ENCODE measurements around the gene CSTPP1. TPM values are rescaled to one million over a fixed set of nuclear protein-coding genes. Genes with fewer than 3 reads are reported as not detected.

CSTPP1 gene
- total RNA-seq, 1 donor from 2014 or later, result 29.6 TPM

- Mint-ChIP-seq H3K4me1 (ENCODE audit: low read depth, unreplicated experiment) (no peaks in the 10 kb centered on the region), H3K27me3 (ENCODE audit: low read depth, unreplicated experiment) (no peaks in the 10 kb centered on the region), H3K36me3 (ENCODE audit: low read depth, unreplicated experiment) (peaks cover 5% of the 10 kb centered on the region), H3K9me3 (ENCODE audit: unreplicated experiment) (no peaks in the 10 kb centered on the region), H3K27ac (ENCODE audit: unreplicated experiment) (no peak overlapping the region), H3K4me3 (ENCODE audit: unreplicated experiment) (no peak overlapping the region)
- Histone ChIP-seq H3K4me1 (ENCODE audit: insufficient read depth, low read length) (no peaks in the 10 kb centered on the region), H3K27me3 (ENCODE audit: insufficient read depth, low read length) (no peaks in the 10 kb centered on the region), H3K36me3 (ENCODE audit: insufficient read depth, low read length) (no peaks in the 10 kb centered on the region), H3K27ac (ENCODE audit: low read depth, low read length) (no peak overlapping the region), H4K20me1 (ENCODE audit: insufficient read depth, low read length) (peaks cover 5% of the 10 kb centered on the region), H3K4me2 (ENCODE audit: low read length) (no peak overlapping the region), H2AFZ (ENCODE audit: low read depth, low read length) (no peak overlapping the region), H3K9ac (ENCODE audit: low read length) (no peak overlapping the region), H3K4me3 (ENCODE audit: insufficient read depth, low read depth, low read length) (no peak overlapping the region), H3K79me2 (ENCODE audit: insufficient read depth, low read length) (no peaks in the 10 kb centered on the region), H3K9me3 (ENCODE audit: insufficient read depth, low read depth, low read length) (no peaks in the 10 kb centered on the region)
- DNase-seq (ENCODE audit: low read depth) (no peak), FAIRE-seq (no peak)
- TF ChIP-seq CTCF (IDR thresholded peaks at IDR 0.05; ENCODE audit: insufficient read depth, low read depth, low read length) (no peak), EZH2 (IDR thresholded peaks at IDR 0.05; ENCODE audit: insufficient read depth, low read length) (no peak)
Measured at GRCh38 chr11:47034091-47034490, 97.5 kb downstream of the CSTPP1 start.

GRCh38 chr11:47035108-47035507 lies 98.5 kb downstream of the CSTPP1 start:
- DNase-seq (ENCODE audit: low read depth), result peak; percentile 69
- Mint-ChIP-seq H3K36me3 (ENCODE audit: low read depth, unreplicated experiment) (peaks cover 5% of the 10 kb centered on the region), H3K27ac (ENCODE audit: unreplicated experiment) (no peak overlapping the region), H3K9me3 (ENCODE audit: unreplicated experiment) (no peaks in the 10 kb centered on the region), H3K27me3 (ENCODE audit: low read depth, unreplicated experiment) (no peaks in the 10 kb centered on the region), H3K4me3 (ENCODE audit: unreplicated experiment) (no peak overlapping the region), H3K4me1 (ENCODE audit: low read depth, unreplicated experiment) (no peaks in the 10 kb centered on the region)
- Histone ChIP-seq H3K9me3 (ENCODE audit: insufficient read depth, low read depth, low read length) (no peaks in the 10 kb centered on the region), H3K27me3 (ENCODE audit: insufficient read depth, low read length) (no peaks in the 10 kb centered on the region), H2AFZ (ENCODE audit: low read depth, low read length) (no peak overlapping the region), H3K9ac (ENCODE audit: low read length) (no peak overlapping the region), H3K27ac (ENCODE audit: low read depth, low read length) (no peak overlapping the region), H3K4me2 (ENCODE audit: low read length) (no peak overlapping the region), H3K36me3 (ENCODE audit: insufficient read depth, low read length) (no peaks in the 10 kb centered on the region), H3K4me1 (ENCODE audit: insufficient read depth, low read length) (no peaks in the 10 kb centered on the region), H3K79me2 (ENCODE audit: insufficient read depth, low read length) (no peaks in the 10 kb centered on the region), H3K4me3 (ENCODE audit: insufficient read depth, low read depth, low read length) (no peak overlapping the region), H4K20me1 (ENCODE audit: insufficient read depth, low read length) (peaks cover under 1% of the 10 kb centered on the region)
- no peak for TF ChIP-seq EZH2 (IDR thresholded peaks at IDR 0.05; ENCODE audit: insufficient read depth, low read length)
- TF ChIP-seq CTCF (IDR thresholded peaks at IDR 0.05; ENCODE audit: insufficient read depth, low read depth, low read length), result no peak
- no peak for FAIRE-seq

GRCh38 chr11:47044119-47044518 lies 107.6 kb downstream of the CSTPP1 start:
- Mint-ChIP-seq H3K27me3 (ENCODE audit: low read depth, unreplicated experiment) (no peaks in the 10 kb centered on the region), H3K9me3 (ENCODE audit: unreplicated experiment) (no peaks in the 10 kb centered on the region), H3K27ac (ENCODE audit: unreplicated experiment) (no peak overlapping the region), H3K4me1 (ENCODE audit: low read depth, unreplicated experiment) (peaks cover 2% of the 10 kb centered on the region), H3K4me3 (ENCODE audit: unreplicated experiment) (no peak overlapping the region), H3K36me3 (ENCODE audit: low read depth, unreplicated experiment) (no peaks in the 10 kb centered on the region)
- Histone ChIP-seq H3K27ac (ENCODE audit: low read depth, low read length) (no peak overlapping the region), H3K4me3 (ENCODE audit: insufficient read depth, low read depth, low read length) (no peak overlapping the region), H3K4me2 (ENCODE audit: low read length) (no peak overlapping the region), H3K9ac (ENCODE audit: low read length) (no peak overlapping the region), H3K36me3 (ENCODE audit: insufficient read depth, low read length) (no peaks in the 10 kb centered on the region), H3K79me2 (ENCODE audit: insufficient read depth, low read length) (no peaks in the 10 kb centered on the region), H3K27me3 (ENCODE audit: insufficient read depth, low read length) (no peaks in the 10 kb centered on the region), H3K4me1 (ENCODE audit: insufficient read depth, low read length) (no peaks in the 10 kb centered on the region), H4K20me1 (ENCODE audit: insufficient read depth, low read length) (peaks cover 8% of the 10 kb centered on the region), H2AFZ (ENCODE audit: low read depth, low read length) (no peak overlapping the region), H3K9me3 (ENCODE audit: insufficient read depth, low read depth, low read length) (no peaks in the 10 kb centered on the region)
- FAIRE-seq (no peak), DNase-seq (ENCODE audit: low read depth) (no peak)
- TF ChIP-seq CTCF (IDR thresholded peaks at IDR 0.05; ENCODE audit: insufficient read depth, low read depth, low read length) (no peak), EZH2 (IDR thresholded peaks at IDR 0.05; ENCODE audit: insufficient read depth, low read length) (no peak)
